HL-60 (cell line): Measurements from ENCODE around the gene TUT4.

Experiments used
- DNase-seq, 2 experiments: peaks; one replicate each; pipeline ENCODE4 v3.0.0-alpha.2; 2010 to 2020; ENCODE audit warnings: low read depth in 1 of 2, low spot score in 1 of 2
- H3K27ac ChIP-seq: fragments of 250-450 bp; sonication (Bioruptor Pico); replicated peaks from 2 replicates; pipeline ENCODE4 v1.5.1; 2020; ENCODE audit warnings: mild to moderate bottlenecking, moderate library complexity
- H3K27me3 ChIP-seq: fragments of 250-450 bp; sonication (Bioruptor Pico); 2 replicates; pipeline ENCODE4 v1.5.1; 2021; ENCODE audit warnings: mild to moderate bottlenecking, moderate library complexity; ENCODE audit not compliant: insufficient read depth, poor library complexity, severe bottlenecking
- H3K4me3 ChIP-seq: replicated peaks from 2 replicates; pipeline ENCODE4 v1.5.1; 2011; ENCODE audit warnings: mild to moderate bottlenecking, control low read depth, low read length; ENCODE audit not compliant: insufficient read depth
- GABPA ChIP-seq: IDR thresholded peaks from 2 replicates; pipeline ENCODE4 v1.6.1; 2012; ENCODE audit warnings: low read depth
- POLR2AphosphoS5 ChIP-seq: IDR thresholded peaks from 2 replicates; pipeline ENCODE4 v1.6.1; 2012; ENCODE audit warnings: low read depth
- SPI1 ChIP-seq: IDR thresholded peaks from 2 replicates; pipeline ENCODE4 v1.6.1; 2012; ENCODE audit warnings: low read depth, mild to moderate bottlenecking, borderline replicate concordance
- TF ChIP-seq, protein P1 (sequence below): IDR thresholded peaks from 2 replicates; pipeline ENCODE4 v1.6.1; 2012; ENCODE audit warnings: low read depth; ENCODE audit not compliant: insufficient replicate concordance
- TF ChIP-seq, protein P2 (sequence below): IDR thresholded peaks from one replicate; pipeline ENCODE4 v1.5.1; 2011; ENCODE audit warnings: low read length, control low read depth, inconsistent platforms; ENCODE audit not compliant: insufficient read depth

Gene TUT4

GRCh38 chr1:52487632-52488031 is 65.3 kb downstream of the TUT4 start:
- Histone ChIP-seq H3K27me3 (no peaks in the 10 kb centered on the region), H3K27ac (no peak overlapping the region), H3K4me3 (no peak overlapping the region)
- DNase-seq: no peak
- TF ChIP-seq, protein P1, sequence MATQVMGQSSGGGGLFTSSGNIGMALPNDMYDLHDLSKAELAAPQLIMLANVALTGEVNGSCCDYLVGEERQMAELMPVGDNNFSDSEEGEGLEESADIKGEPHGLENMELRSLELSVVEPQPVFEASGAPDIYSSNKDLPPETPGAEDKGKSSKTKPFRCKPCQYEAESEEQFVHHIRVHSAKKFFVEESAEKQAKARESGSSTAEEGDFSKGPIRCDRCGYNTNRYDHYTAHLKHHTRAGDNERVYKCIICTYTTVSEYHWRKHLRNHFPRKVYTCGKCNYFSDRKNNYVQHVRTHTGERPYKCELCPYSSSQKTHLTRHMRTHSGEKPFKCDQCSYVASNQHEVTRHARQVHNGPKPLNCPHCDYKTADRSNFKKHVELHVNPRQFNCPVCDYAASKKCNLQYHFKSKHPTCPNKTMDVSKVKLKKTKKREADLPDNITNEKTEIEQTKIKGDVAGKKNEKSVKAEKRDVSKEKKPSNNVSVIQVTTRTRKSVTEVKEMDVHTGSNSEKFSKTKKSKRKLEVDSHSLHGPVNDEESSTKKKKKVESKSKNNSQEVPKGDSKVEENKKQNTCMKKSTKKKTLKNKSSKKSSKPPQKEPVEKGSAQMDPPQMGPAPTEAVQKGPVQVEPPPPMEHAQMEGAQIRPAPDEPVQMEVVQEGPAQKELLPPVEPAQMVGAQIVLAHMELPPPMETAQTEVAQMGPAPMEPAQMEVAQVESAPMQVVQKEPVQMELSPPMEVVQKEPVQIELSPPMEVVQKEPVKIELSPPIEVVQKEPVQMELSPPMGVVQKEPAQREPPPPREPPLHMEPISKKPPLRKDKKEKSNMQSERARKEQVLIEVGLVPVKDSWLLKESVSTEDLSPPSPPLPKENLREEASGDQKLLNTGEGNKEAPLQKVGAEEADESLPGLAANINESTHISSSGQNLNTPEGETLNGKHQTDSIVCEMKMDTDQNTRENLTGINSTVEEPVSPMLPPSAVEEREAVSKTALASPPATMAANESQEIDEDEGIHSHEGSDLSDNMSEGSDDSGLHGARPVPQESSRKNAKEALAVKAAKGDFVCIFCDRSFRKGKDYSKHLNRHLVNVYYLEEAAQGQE: no peak
- TF ChIP-seq SPI1: no peak
- no peak for TF ChIP-seq GABPA
- TF ChIP-seq, protein P2, sequence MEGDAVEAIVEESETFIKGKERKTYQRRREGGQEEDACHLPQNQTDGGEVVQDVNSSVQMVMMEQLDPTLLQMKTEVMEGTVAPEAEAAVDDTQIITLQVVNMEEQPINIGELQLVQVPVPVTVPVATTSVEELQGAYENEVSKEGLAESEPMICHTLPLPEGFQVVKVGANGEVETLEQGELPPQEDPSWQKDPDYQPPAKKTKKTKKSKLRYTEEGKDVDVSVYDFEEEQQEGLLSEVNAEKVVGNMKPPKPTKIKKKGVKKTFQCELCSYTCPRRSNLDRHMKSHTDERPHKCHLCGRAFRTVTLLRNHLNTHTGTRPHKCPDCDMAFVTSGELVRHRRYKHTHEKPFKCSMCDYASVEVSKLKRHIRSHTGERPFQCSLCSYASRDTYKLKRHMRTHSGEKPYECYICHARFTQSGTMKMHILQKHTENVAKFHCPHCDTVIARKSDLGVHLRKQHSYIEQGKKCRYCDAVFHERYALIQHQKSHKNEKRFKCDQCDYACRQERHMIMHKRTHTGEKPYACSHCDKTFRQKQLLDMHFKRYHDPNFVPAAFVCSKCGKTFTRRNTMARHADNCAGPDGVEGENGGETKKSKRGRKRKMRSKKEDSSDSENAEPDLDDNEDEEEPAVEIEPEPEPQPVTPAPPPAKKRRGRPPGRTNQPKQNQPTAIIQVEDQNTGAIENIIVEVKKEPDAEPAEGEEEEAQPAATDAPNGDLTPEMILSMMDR: no peak
- no peak for TF ChIP-seq POLR2AphosphoS5

GRCh38 chr1:52482326-52483004 is 70.4 kb downstream of the TUT4 start:
- Histone ChIP-seq H3K27me3 (no peaks in the 10 kb centered on the region), H3K27ac (no peak overlapping the region), H3K4me3 (no peak overlapping the region)
- TF ChIP-seq, protein P2: no peak
- TF ChIP-seq SPI1: no peak
- TF ChIP-seq POLR2AphosphoS5: no peak
- TF ChIP-seq, protein P1: no peak
- no peak for TF ChIP-seq GABPA
- no peak for DNase-seq

GRCh38 chr1:52479076-52479475 is 73.8 kb downstream of the TUT4 start:
- TF ChIP-seq, protein P1: no peak
- TF ChIP-seq GABPA: no peak
- TF ChIP-seq SPI1: no peak
- TF ChIP-seq, protein P2: no peak
- no peak for TF ChIP-seq POLR2AphosphoS5
- H3K27me3 ChIP-seq: no peaks in the 10 kb centered on the region
- no peak overlapping the region for H3K27ac ChIP-seq
- H3K4me3 ChIP-seq: no peak overlapping the region
- no peak for DNase-seq
